GM12878 (cell line): ENCODE measurements around the gene DOCK1. TPM values are rescaled to one million over a fixed set of nuclear protein-coding genes. Genes with fewer than 3 reads are reported as not detected.

Experiments
- ATAC-seq: fragments of 200-7000 bp; cut with Tn5 transposase; 3 replicates; pipeline ENCODE4 v1.9.1; 2020; ENCODE audit warnings: mild to moderate bottlenecking, moderate library complexity
- BruUV-seq: library from RNA; stranded (reverse); fragments of 400-500 nt; replicated peaks from 2 replicates; lab custom pipeline; 2021; lab: Mats Ljungman, UMichigan
- CTCF ChIA-PET: fragments of 300-600 bp; sonication (Branson Sonifier 250); formaldehyde crosslinking; extraction: SDS; loops from one replicate; lab custom pipeline; 2021; ENCODE audit warnings: inconsistent platforms; lab: Yijun Ruan, JAX
- POLR2A ChIA-PET: fragments of 350-600 bp; formaldehyde crosslinking; extraction: SDS; loops from one replicate; lab custom pipeline; 2021; ENCODE audit warnings: inconsistent platforms; lab: Charles Lee
- RAD21 ChIA-PET: fragments of 300-600 bp; sonication (Branson Sonifier 250); formaldehyde crosslinking; loops from one replicate; lab custom pipeline; 2023; ENCODE audit warnings: antibody characterized with exemption; ENCODE audit not compliant: unreplicated experiment; lab: Charles Lee
- SMC1A ChIA-PET: fragments of 300-600 bp; sonication (Branson Sonifier 250); formaldehyde crosslinking; loops from one replicate; lab custom pipeline; 2023; ENCODE audit not compliant: unreplicated experiment, uncharacterized antibody; lab: Charles Lee
- DNase-seq: peaks from one replicate; pipeline ENCODE4 v3.0.0-alpha.2; 2011; ENCODE audit warnings: low read depth, low spot score
- FAIRE-seq: peaks from 3 replicates; lab custom pipeline; 2011; peaks lifted over from hg19 to GRCh38; lab: Jason Lieb, UNC
- H2AFZ ChIP-seq: 2 replicates; pipeline ENCODE4 v1.6.0; 2011; ENCODE audit warnings: low read depth, low read length, control low read depth; ENCODE audit not compliant: control insufficient read depth
- H3K27ac ChIP-seq: 2 replicates; pipeline ENCODE4 v1.5.1; 2011; ENCODE audit warnings: control low read depth; ENCODE audit not compliant: control insufficient read depth, insufficient read depth
- H3K27me3 ChIP-seq, 2 experiments: replicated peaks in 1 of 2; 2 replicates each; pipeline versions ENCODE4 v1.6.0 to v1.6.1; 2011; ENCODE audit warnings: low read length in 1 of 2; ENCODE audit not compliant: control insufficient read depth in 2 of 2, insufficient read depth in 2 of 2
- H3K36me3 ChIP-seq, 2 experiments: 2 replicates each; pipeline ENCODE4 v1.5.1; 2011; ENCODE audit warnings: low read length in 1 of 2; ENCODE audit not compliant: control insufficient read depth in 2 of 2, insufficient read depth in 2 of 2
- H3K4me1 ChIP-seq: 2 replicates; pipeline ENCODE4 v1.6.1; 2011; ENCODE audit warnings: mild to moderate bottlenecking, low read length, moderate library complexity, mixed read lengths; ENCODE audit not compliant: control insufficient read depth, insufficient read depth
- H3K4me2 ChIP-seq: 2 replicates; pipeline ENCODE4 v1.6.0; 2011; ENCODE audit warnings: control low read depth; ENCODE audit not compliant: control insufficient read depth, insufficient read depth
- H3K4me3 ChIP-seq: fragments of 200-600 bp; sonication (generic); 2 replicates; pipeline ENCODE4 v1.5.1; 2016
- H3K79me2 ChIP-seq: 2 replicates; pipeline ENCODE4 v1.6.0; 2011; ENCODE audit warnings: low read length; ENCODE audit not compliant: control insufficient read depth, insufficient read depth
- H3K9ac ChIP-seq: 2 replicates; pipeline ENCODE4 v1.8.0; 2011; ENCODE audit warnings: low read length, control low read depth, mixed read lengths; ENCODE audit not compliant: control insufficient read depth, insufficient read depth
- H3K9me3 ChIP-seq: replicated peaks from 3 replicates; pipeline ENCODE4 v1.5.1; 2011; ENCODE audit warnings: mild to moderate bottlenecking, low read length; ENCODE audit not compliant: control insufficient read depth, insufficient read depth
- H4K20me1 ChIP-seq: 2 replicates; pipeline ENCODE4 v1.6.0; 2011; ENCODE audit not compliant: control insufficient read depth, insufficient read depth
- BRCA1 ChIP-seq: IDR thresholded peaks from 2 replicates; pipeline ENCODE4 v1.6.1; 2011; ENCODE audit warnings: low read depth, low read length, improper control_type of control experiment
- CUX1 ChIP-seq: IDR thresholded peaks from 2 replicates; pipeline ENCODE4 v1.6.1; 2012; ENCODE audit warnings: improper control_type of control experiment, low read depth, low read length; ENCODE audit not compliant: insufficient replicate concordance
- FOS ChIP-seq: IDR thresholded peaks from 3 replicates; pipeline ENCODE4 v1.6.1; 2011; ENCODE audit warnings: borderline replicate concordance; ENCODE audit not compliant: insufficient read length; ENCODE audit errors: extremely low read depth
- HDAC2 ChIP-seq: fragments of 200-600 bp; sonication (generic); IDR thresholded peaks from 2 replicates; pipeline ENCODE4 v1.6.1; 2017
- HDGF ChIP-seq: fragments of 450-650 bp; IDR thresholded peaks from 2 replicates; pipeline ENCODE4 v1.6.1; 2016; ENCODE audit warnings: antibody characterized with exemption
- IKZF1 ChIP-seq: fragments of 450-650 bp; conservative IDR thresholded peaks from 2 replicates; pipeline ENCODE4 v1.6.1; 2017; ENCODE audit warnings: antibody characterized with exemption, mild to moderate bottlenecking
- MYC ChIP-seq: IDR thresholded peaks from 2 replicates; pipeline ENCODE4 v1.6.1; 2011; ENCODE audit warnings: mild to moderate bottlenecking, low read length, moderate library complexity, inconsistent platforms; ENCODE audit not compliant: insufficient read depth, insufficient replicate concordance, insufficient read length, severe bottlenecking
- NR2F1 ChIP-seq: fragments of 450-650 bp; conservative IDR thresholded peaks from 2 replicates; pipeline ENCODE4 v1.6.1; 2017; ENCODE audit warnings: mild to moderate bottlenecking
- RFX5 ChIP-seq: IDR thresholded peaks from 2 replicates; pipeline ENCODE4 v1.6.1; 2011; ENCODE audit warnings: low read depth, low read length, improper control_type of control experiment
- SPI1 ChIP-seq: IDR thresholded peaks from 2 replicates; pipeline ENCODE4 v1.6.1; 2011; ENCODE audit warnings: low read depth, mild to moderate bottlenecking, low read length, moderate library complexity, borderline replicate concordance; ENCODE audit not compliant: insufficient read depth
- ZNF24 ChIP-seq: fragments of 450-650 bp; IDR thresholded peaks from 2 replicates; pipeline ENCODE4 v1.6.1; 2017; ENCODE audit warnings: antibody characterized with exemption, mild to moderate bottlenecking
- WGBS: methylation state at CpG from one replicate; pipeline ENCODE4 v1.1.6; 2016; ENCODE audit warnings: low lambda C conversion rate; ENCODE audit not compliant: insufficient replicate concordance, insufficient coverage; ENCODE audit errors: missing lambda C conversion rate; 5-methylcytosine and 5-hydroxymethylcytosine counted together
- in situ Hi-C: fragments of 300-500 bp; cut with MboI; formaldehyde crosslinking; loops from 9 replicates; pipeline ENCODE4 v1.14.3; 2018; ENCODE audit warnings: mixed read lengths
- intact Hi-C: fragments of 100-400 bp; cut with micrococcal nuclease; formaldehyde crosslinking; loops from one replicate; pipeline ENCODE4 v1.14.2; 2022; ENCODE audit not compliant: unreplicated experiment
- polyA plus RNA-seq, 11 experiments: library from polyadenylated mRNA; depleted of rRNA in 4 of 11; unstranded in 6 of 11; stranded (reverse) in 5 of 11; fragments of >200 nt; fragmentation: Nextera tagmentation in 4 of 11; fragmentation: Illumina TruSeq in 1 of 11; extraction: Ambion mirVana in 4 of 11; extraction: Trizol in 1 of 11; gene quantifications; 1 replicate in 1 of 11; 2 replicates in 10 of 11; pipeline versions ENCODE4 v1.2.1 to v1.2.3, GENCODE V29; 2011 to 2016; ENCODE audit warnings: inconsistent platforms in 2 of 11, missing spikeins in 2 of 11, low read depth in 1 of 11
- total RNA-seq, 4 experiments: library from RNA; depleted of rRNA in 3 of 4; stranded (reverse); fragments of >200 nt in 3 of 4; fragmentation: Illumina TruSeq in 1 of 4; extraction: Trizol in 1 of 4; gene quantifications; 2 replicates each; pipeline versions ENCODE4 v1.2.1 to v1.2.3, GENCODE V29; 2013 to 2021

The DOCK1 gene
- total and polyA plus RNA-seq, 10 of the 15 experiments (the other 5 are each of a cell fraction or from before 2014, with no cell fraction given): 0.05 to 0.18 TPM; not detected in 8

GRCh38 chr10:126924915-126925300, 19.7 kb downstream of the DOCK1 start (continued):
- TF ChIP-seq HDAC2: no peak
- no peak for TF ChIP-seq NR2F1
- no peak for TF ChIP-seq BRCA1
- TF ChIP-seq, all 136 proteins: peak for 0

- H3K9me3 ChIP-seq: no peaks in the 10 kb centered on the region; the same call in 2 of the 3 replicates
- no peak overlapping the region for H2AFZ ChIP-seq
- SMC1A ChIA-PET: no interaction called here
- CTCF ChIA-PET: no interaction called here
- no peaks in the 10 kb centered on the region for H3K79me2 ChIP-seq
- 42% methylated on average over 8 of the region's 8 CpGs for WGBS
- DNase-seq: no peak
- H3K9ac ChIP-seq: no peak overlapping the region
- TF ChIP-seq MYC (no peak), SPI1 (no peak), HDGF (no peak), ZNF24 (no peak), CUX1 (no peak), FOS (no peak), RFX5 (no peak), IKZF1 (no peak)
- no peaks in the 10 kb centered on the region for H3K27me3 ChIP-seq
- H4K20me1 ChIP-seq: no peaks in the 10 kb centered on the region
- BruUV-seq: no TSS peak
- POLR2A ChIA-PET: no interaction called here
- RAD21 ChIA-PET: no interaction called here
- no peaks in the 10 kb centered on the region for H3K4me1 ChIP-seq
- H3K4me3 ChIP-seq: no peak overlapping the region
- H3K27ac ChIP-seq: no peak overlapping the region
- no peaks in the 10 kb centered on the region for H3K36me3 ChIP-seq
- intact Hi-C loops: no loop called here
- ATAC-seq: no peak
- H3K4me2 ChIP-seq: no peak overlapping the region
- in situ Hi-C loops: no loop called here
- no peak for FAIRE-seq
Observed at GRCh38 chr10:126926568-126926967, 21.3 kb downstream of the DOCK1 start.
